HEK293 (cell line): ENCODE measurements around the gene SFTPD.

ENCODE experiments used
- CTCF ChIA-PET: fragments of 350-600 bp; formaldehyde crosslinking; extraction: SDS; loops from one replicate; lab custom pipeline; 2021; ENCODE audit warnings: antibody characterized with exemption; lab: Yijun Ruan, JAX
- POLR2A ChIA-PET: fragments of 300-600 bp; formaldehyde crosslinking; extraction: SDS; loops from one replicate; lab custom pipeline; 2020; ENCODE audit warnings: antibody characterized with exemption, inconsistent platforms; lab: Yijun Ruan, JAX
- H3K27ac ChIP-seq: fragments of 200-500 bp; sonication (Bioruptor generic); 2 replicates; pipeline ENCODE4 v1.5.1; 2014; ENCODE audit warnings: low read depth, low read length, control low read depth, inconsistent platforms; ENCODE audit errors: extremely low read depth
- H3K36me3 ChIP-seq, 2 experiments: fragments of 200-500 bp in 1 of 2; sonication (Bioruptor generic) in 1 of 2; 1 replicate in 1 of 2; 2 replicates in 1 of 2; pipeline ENCODE4 v1.5.1; 2014 to 2017; ENCODE audit warnings: inconsistent platforms in 2 of 2, low read length in 2 of 2; ENCODE audit not compliant: control insufficient read depth in 2 of 2, insufficient read depth in 1 of 2
- H3K4me1 ChIP-seq: fragments of 200-500 bp; sonication (Bioruptor generic); 2 replicates; pipeline ENCODE4 v1.5.1; 2014; ENCODE audit warnings: mild to moderate bottlenecking, low read length, inconsistent platforms; ENCODE audit not compliant: control insufficient read depth, insufficient read depth
- H3K4me3 ChIP-seq: 2 replicates; pipeline ENCODE4 v1.5.1; 2011; ENCODE audit warnings: low read depth, mild to moderate bottlenecking, control low read depth, low read length, moderate library complexity
- H3K9me3 ChIP-seq: fragments of 200-500 bp; sonication (Bioruptor generic); 2 replicates; pipeline ENCODE4 v1.5.1; 2014; ENCODE audit warnings: low read depth, low read length, inconsistent platforms; ENCODE audit not compliant: control insufficient read depth, insufficient read depth
- HOXC10 ChIP-seq: sonication (generic); formaldehyde crosslinking; IDR thresholded peaks from 2 replicates; pipeline ENCODE4 v1.8.1; 2023; ENCODE audit warnings: mild to moderate bottlenecking, missing genetic modification reagents
- KLF16 ChIP-seq: fragments of 450-650 bp; formaldehyde crosslinking; IDR thresholded peaks from 2 replicates; pipeline ENCODE4 v1.5.1; 2017; ENCODE audit warnings: missing biosample characterization, missing genetic modification characterization
- ZBTB17 ChIP-seq: fragments of 450-650 bp; formaldehyde crosslinking; IDR thresholded peaks from 2 replicates; pipeline ENCODE4 v1.5.1; 2016; ENCODE audit warnings: missing biosample characterization, missing genetic modification characterization
- ZBTB21 ChIP-seq: fragments of 450-650 bp; formaldehyde crosslinking; IDR thresholded peaks from 2 replicates; pipeline ENCODE4 v1.5.1; 2017; ENCODE audit warnings: missing biosample characterization, missing genetic modification characterization
- ZFHX2 ChIP-seq: fragments of 450-650 bp; formaldehyde crosslinking; conservative IDR thresholded peaks from 2 replicates; pipeline ENCODE4 v1.5.1; 2016; ENCODE audit warnings: missing biosample characterization, missing genetic modification characterization
- ZNF121 ChIP-seq: fragments of 450-650 bp; formaldehyde crosslinking; IDR thresholded peaks from 2 replicates; pipeline ENCODE4 v1.5.1; 2016; ENCODE audit warnings: missing biosample characterization, missing genetic modification characterization
- ZNF169 ChIP-seq: fragments of 450-650 bp; formaldehyde crosslinking; IDR thresholded peaks from 2 replicates; pipeline ENCODE4 v1.5.1; 2016; ENCODE audit warnings: missing biosample characterization, missing genetic modification characterization
- ZNF341 ChIP-seq: fragments of 450-650 bp; formaldehyde crosslinking; IDR thresholded peaks from 2 replicates; pipeline ENCODE4; 2016; ENCODE audit warnings: low read depth, missing biosample characterization, missing genetic modification characterization
- ZNF366 ChIP-seq: fragments of 450-650 bp; formaldehyde crosslinking; conservative IDR thresholded peaks from 2 replicates; pipeline ENCODE4 v1.5.1; 2016; ENCODE audit warnings: missing biosample characterization, missing genetic modification characterization
- ZNF549 ChIP-seq: fragments of 450-650 bp; IDR thresholded peaks from 2 replicates; pipeline ENCODE4 v1.5.1; 2018; ENCODE audit warnings: missing biosample characterization, missing genetic modification characterization, mild to moderate bottlenecking, inconsistent platforms, moderate library complexity
- ZNF623 ChIP-seq: fragments of 450-650 bp; formaldehyde crosslinking; IDR thresholded peaks from 2 replicates; pipeline ENCODE4 v1.5.1; 2016; ENCODE audit warnings: missing biosample characterization, missing genetic modification characterization
- ZNF624 ChIP-seq: fragments of 450-650 bp; formaldehyde crosslinking; IDR thresholded peaks from 2 replicates; pipeline ENCODE4 v1.5.1; 2017; ENCODE audit warnings: missing biosample characterization, missing genetic modification characterization
- ZNF670 ChIP-seq: fragments of 450-650 bp; formaldehyde crosslinking; IDR thresholded peaks from 2 replicates; pipeline ENCODE4 v1.5.1; 2016; ENCODE audit warnings: missing biosample characterization, missing genetic modification characterization, low read depth
- TF ChIP-seq, protein P1 (sequence below): fragments of 450-650 bp; formaldehyde crosslinking; IDR thresholded peaks from 2 replicates; pipeline ENCODE4 v1.5.1; 2016; ENCODE audit warnings: missing biosample characterization, missing genetic modification characterization
- TF ChIP-seq, protein P2 (sequence below): fragments of 450-650 bp; formaldehyde crosslinking; IDR thresholded peaks from 2 replicates; pipeline ENCODE4 v1.5.1; 2016; ENCODE audit warnings: missing biosample characterization, missing genetic modification characterization
- TF ChIP-seq, protein P3 (sequence below): fragments of 450-650 bp; formaldehyde crosslinking; IDR thresholded peaks from 2 replicates; pipeline ENCODE4 v1.5.1; 2017; ENCODE audit warnings: missing biosample characterization, missing genetic modification characterization
- TF ChIP-seq, protein P4 (sequence below): fragments of 450-650 bp; formaldehyde crosslinking; IDR thresholded peaks from 2 replicates; pipeline ENCODE4 v1.5.1; 2016; ENCODE audit warnings: missing biosample characterization, missing genetic modification characterization, borderline replicate concordance
- TF ChIP-seq, protein P5 (sequence below): fragments of 450-650 bp; formaldehyde crosslinking; optimal IDR thresholded peaks from 2 replicates; pipeline ENCODE3; 2016; ENCODE audit warnings: missing biosample characterization, mild to moderate bottlenecking, missing genetic modification characterization

SFTPD gene

DNA sequence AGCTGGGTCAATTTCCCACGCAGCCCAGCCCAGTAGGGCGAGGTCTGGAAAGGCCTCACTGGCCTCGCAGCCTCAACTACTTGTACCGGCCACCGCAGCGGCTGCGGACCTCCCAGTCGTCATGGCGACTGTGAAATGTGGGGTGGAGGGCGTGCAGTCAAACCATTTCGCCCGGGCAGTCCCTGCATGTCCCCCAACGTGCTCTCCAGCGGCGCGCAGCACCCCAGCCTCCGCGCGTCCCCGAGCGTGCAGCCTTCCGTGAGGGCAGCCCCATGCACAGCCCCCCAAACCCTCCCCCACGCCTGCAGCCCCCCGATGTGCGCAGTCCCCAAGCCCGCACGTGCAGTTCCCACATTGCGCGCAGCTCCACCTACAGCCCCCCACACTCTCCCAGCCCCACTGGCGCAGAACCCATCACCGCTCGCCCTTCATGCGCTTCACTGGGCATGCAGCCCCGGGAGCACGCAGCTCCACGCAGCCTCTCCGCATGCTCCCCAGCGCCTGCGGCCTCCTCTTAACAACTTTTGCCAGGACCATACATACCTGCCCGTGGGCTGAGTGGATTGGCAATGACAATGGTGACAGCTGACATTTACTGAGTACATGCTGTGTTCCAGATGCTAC, 34.5 kb upstream of the SFTPD start (continued):
- TF ChIP-seq, protein P1, sequence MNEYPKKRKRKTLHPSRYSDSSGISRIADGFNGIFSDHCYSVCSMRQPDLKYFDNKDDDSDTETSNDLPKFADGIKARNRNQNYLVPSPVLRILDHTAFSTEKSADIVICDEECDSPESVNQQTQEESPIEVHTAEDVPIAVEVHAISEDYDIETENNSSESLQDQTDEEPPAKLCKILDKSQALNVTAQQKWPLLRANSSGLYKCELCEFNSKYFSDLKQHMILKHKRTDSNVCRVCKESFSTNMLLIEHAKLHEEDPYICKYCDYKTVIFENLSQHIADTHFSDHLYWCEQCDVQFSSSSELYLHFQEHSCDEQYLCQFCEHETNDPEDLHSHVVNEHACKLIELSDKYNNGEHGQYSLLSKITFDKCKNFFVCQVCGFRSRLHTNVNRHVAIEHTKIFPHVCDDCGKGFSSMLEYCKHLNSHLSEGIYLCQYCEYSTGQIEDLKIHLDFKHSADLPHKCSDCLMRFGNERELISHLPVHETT (tag by site-specific recombination), result no peak
- TF ChIP-seq, protein P2, sequence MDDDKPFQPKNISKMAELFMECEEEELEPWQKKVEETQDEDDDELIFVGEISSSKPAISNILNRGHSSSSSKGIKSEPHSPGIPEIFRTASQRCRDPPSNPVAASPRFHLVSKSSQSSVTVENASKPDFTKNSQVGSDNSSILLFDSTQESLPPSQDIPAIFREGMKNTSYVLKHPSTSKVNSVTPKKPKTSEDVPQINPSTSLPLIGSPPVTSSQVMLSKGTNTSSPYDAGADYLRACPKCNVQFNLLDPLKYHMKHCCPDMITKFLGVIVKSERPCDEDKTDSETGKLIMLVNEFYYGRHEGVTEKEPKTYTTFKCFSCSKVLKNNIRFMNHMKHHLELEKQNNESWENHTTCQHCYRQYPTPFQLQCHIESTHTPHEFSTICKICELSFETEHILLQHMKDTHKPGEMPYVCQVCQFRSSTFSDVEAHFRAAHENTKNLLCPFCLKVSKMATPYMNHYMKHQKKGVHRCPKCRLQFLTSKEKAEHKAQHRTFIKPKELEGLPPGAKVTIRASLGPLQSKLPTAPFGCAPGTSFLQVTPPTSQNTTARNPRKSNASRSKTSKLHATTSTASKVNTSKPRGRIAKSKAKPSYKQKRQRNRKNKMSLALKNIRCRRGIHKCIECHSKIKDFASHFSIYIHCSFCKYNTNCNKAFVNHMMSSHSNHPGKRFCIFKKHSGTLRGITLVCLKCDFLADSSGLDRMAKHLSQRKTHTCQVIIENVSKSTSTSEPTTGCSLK (tag by site-specific recombination), result no peak
- TF ChIP-seq ZNF623 (tag by site-specific recombination) (no peak), KLF16 (no peak), ZNF549 (tag by site-specific recombination) (no peak)
- TF ChIP-seq, all 188 proteins: peak for 0

DNA sequence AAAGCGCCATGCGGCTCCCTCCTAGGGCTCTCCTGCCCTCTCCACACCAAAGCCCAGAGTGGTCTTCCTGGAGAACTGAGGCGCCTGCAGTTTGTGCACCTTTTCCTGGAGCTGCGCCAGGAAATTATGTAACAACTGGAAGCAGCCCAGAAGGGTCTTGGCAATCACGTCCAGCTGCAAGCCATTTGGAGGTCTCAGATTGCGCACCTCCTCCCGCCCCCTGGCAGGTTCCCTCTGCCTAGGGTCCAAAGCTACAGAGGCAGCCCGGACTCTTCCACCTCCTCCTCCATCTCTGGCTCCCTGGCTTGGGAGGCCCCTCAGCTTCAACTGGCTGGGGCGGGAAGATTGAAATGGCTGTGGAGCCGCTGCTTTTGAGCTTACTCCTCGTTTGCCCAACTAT, 34.0 kb upstream of the SFTPD start:
- H3K36me3 ChIP-seq, result no peaks in the 10 kb centered on the region
- H3K9me3 ChIP-seq, result no peaks in the 10 kb centered on the region
- H3K27ac ChIP-seq, result no peak overlapping the region
- H3K4me3 ChIP-seq, result no peak overlapping the region
- POLR2A ChIA-PET, result no interaction called here
- TF ChIP-seq ZNF624 (tag by site-specific recombination) (no peak), ZBTB21 (tag by site-specific recombination) (no peak)
- CTCF ChIA-PET, result interaction anchor here (1.8 kb wide), 1 partner anchor 63 kb away, joined by 4 read pairs; no protein-coding TSS in a partner anchor
- peaks cover 4% of the 10 kb centered on the region; the same call in 1 of the 2 replicates for H3K4me1 ChIP-seq

DNA sequence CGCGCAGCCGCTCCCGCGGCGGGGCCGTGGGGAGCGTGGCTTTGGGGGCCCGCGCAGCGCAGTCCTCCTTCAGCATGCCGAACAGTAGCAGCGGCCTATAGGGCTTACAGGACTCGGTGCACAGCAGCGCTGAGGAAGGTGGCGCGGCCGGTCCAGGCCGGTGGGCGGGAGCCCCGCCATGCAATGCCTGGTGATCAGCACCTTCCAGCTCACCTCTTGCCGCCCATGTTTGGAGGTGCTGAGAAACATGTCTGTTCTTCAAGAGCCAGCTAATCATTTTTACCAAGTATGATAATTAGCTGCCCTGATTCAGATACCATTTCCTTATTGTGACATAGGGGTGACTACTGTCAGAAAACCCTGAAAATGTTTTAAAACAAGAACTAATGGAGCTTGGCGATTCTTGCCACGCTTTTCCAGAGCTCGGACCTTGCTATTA, 33.5 kb upstream of the SFTPD start:
- no peak overlapping the region for H3K4me3 ChIP-seq
- no peak overlapping the region; the same call in 1 of the 2 replicates for H3K27ac ChIP-seq
- no peaks in the 10 kb centered on the region for H3K9me3 ChIP-seq
- peaks cover 4% of the 10 kb centered on the region; the same call in 1 of the 2 replicates for H3K4me1 ChIP-seq
- CTCF ChIA-PET, result interaction anchor here (1.8 kb wide), 1 partner anchor 63 kb away, joined by 4 read pairs; no protein-coding TSS in a partner anchor
- TF ChIP-seq ZNF121, result no peak
- no peak for TF ChIP-seq ZNF341 (tag by site-specific recombination)
- TF ChIP-seq ZBTB17 (tag by site-specific recombination), result no peak
- TF ChIP-seq HOXC10 (CRISPR knock-in tag), result no peak
- no peaks in the 10 kb centered on the region for H3K36me3 ChIP-seq
- POLR2A ChIA-PET, result no interaction called here

DNA sequence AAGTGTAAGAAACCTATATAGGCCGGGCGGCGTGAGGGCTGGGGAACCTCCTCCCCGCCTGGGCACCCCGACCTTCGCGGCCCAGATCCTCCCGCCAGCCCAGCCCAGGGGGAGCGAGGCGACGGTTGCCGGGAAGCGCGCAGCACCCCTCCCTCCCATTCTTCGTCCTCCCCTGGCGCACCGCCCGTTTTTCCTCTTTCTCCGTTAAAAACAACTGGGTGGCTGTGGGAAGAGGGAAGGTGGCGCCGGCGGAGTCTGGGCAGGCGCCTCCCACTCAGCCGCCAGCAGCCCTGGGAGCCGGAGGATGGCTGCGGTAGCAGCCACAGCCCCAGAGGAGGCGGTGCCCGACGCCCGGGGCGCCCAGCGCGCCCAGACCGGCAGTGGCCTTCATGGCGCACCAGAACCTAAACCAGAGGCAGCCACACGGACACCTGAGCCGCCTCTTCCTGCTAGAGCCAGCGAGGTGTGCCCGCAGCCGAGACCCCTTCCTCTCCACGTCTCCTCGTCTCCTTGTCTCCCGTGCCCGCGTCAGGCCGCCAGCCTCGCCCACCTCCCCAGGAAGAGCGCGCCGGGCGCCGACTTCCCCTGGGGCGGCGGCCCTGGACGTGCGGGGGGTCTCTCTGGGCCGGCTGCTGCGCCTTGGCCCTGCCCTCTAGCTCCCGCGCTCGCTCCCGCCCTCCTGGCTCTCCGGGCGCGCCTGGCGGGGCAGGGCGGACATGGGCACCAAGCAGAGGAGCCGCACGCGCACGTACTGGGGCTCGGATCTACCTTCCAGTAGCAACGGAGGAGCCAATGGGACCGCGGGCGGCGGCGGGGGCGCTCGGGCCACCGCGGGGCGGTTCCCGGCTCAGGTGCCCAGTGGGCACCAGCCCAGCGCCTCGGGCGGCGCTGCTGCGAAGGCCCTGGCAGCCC, 32.8 kb upstream of the SFTPD start:
- ChIA-PET CTCF (interaction anchor here (1.6 to 1.8 kb wide), 2 partner anchors 47 to 64 kb away, joined by 4 to 5 read pairs; no protein-coding TSS in a partner anchor), POLR2A (no interaction called here)
- Histone ChIP-seq H3K4me3 (peak overlapping the region; percentile 46), H3K9me3 (no peaks in the 10 kb centered on the region), H3K27ac (peak overlapping the region; percentile 49; the same call in 1 of the 2 replicates), H3K36me3 (no peaks in the 10 kb centered on the region), H3K4me1 (peaks cover 4% of the 10 kb centered on the region; the same call in 1 of the 2 replicates)
- TF ChIP-seq ZNF121, result no peak
- TF ChIP-seq ZNF366 (tag by site-specific recombination), result no peak
- TF ChIP-seq ZNF670, result no peak
- TF ChIP-seq, protein P3, sequence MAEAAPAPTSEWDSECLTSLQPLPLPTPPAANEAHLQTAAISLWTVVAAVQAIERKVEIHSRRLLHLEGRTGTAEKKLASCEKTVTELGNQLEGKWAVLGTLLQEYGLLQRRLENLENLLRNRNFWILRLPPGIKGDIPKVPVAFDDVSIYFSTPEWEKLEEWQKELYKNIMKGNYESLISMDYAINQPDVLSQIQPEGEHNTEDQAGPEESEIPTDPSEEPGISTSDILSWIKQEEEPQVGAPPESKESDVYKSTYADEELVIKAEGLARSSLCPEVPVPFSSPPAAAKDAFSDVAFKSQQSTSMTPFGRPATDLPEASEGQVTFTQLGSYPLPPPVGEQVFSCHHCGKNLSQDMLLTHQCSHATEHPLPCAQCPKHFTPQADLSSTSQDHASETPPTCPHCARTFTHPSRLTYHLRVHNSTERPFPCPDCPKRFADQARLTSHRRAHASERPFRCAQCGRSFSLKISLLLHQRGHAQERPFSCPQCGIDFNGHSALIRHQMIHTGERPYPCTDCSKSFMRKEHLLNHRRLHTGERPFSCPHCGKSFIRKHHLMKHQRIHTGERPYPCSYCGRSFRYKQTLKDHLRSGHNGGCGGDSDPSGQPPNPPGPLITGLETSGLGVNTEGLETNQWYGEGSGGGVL (tag by site-specific recombination), result peak; percentile 76
- no peak for TF ChIP-seq ZNF169 (tag by site-specific recombination)
- peak; percentile 70 for TF ChIP-seq ZFHX2 (tag by site-specific recombination)
- TF ChIP-seq, protein P4, sequence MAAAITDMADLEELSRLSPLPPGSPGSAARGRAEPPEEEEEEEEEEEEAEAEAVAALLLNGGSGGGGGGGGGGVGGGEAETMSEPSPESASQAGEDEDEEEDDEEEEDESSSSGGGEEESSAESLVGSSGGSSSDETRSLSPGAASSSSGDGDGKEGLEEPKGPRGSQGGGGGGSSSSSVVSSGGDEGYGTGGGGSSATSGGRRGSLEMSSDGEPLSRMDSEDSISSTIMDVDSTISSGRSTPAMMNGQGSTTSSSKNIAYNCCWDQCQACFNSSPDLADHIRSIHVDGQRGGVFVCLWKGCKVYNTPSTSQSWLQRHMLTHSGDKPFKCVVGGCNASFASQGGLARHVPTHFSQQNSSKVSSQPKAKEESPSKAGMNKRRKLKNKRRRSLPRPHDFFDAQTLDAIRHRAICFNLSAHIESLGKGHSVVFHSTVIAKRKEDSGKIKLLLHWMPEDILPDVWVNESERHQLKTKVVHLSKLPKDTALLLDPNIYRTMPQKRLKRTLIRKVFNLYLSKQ (tag by site-specific recombination), result no peak
- TF ChIP-seq, protein P5, sequence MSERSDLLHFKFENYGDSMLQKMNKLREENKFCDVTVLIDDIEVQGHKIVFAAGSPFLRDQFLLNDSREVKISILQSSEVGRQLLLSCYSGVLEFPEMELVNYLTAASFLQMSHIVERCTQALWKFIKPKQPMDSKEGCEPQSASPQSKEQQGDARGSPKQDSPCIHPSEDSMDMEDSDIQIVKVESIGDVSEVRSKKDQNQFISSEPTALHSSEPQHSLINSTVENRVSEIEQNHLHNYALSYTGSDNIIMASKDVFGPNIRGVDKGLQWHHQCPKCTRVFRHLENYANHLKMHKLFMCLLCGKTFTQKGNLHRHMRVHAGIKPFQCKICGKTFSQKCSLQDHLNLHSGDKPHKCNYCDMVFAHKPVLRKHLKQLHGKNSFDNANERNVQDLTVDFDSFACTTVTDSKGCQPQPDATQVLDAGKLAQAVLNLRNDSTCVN (tag by site-specific recombination), result peak; percentile 23
- TF ChIP-seq ZNF341 (tag by site-specific recombination), result peak; percentile 44
